IPS DF 6.9 (cell line): ENCODE measurements around the gene CLEC4E.
"Not testable (repeated sequence)": the region's sequence is repeated elsewhere in the genome, so short reads cannot be mapped to it uniquely, and the experiment has no call there.

Source experiments
- DNase-seq: peaks from one replicate; pipeline ENCODE4 v3.0.0-alpha.2; 2013; ENCODE audit warnings: low read depth, low spot score
- H3K27ac ChIP-seq: one replicate; pipeline ENCODE4 v1.5.1; 2013; ENCODE audit warnings: low read length, control low read depth
- H3K27me3 ChIP-seq: 2 replicates; pipeline ENCODE4 v1.6.1; 2013; ENCODE audit warnings: mild to moderate bottlenecking, low read length; ENCODE audit not compliant: control insufficient read depth, insufficient read depth
- H3K36me3 ChIP-seq: 2 replicates; pipeline ENCODE4 v1.6.1; 2013; ENCODE audit warnings: low read length; ENCODE audit not compliant: control insufficient read depth, insufficient read depth
- H3K4me1 ChIP-seq: 2 replicates; pipeline ENCODE4 v1.6.1; 2013; ENCODE audit warnings: low read length; ENCODE audit not compliant: control insufficient read depth, insufficient read depth
- H3K4me3 ChIP-seq: 2 replicates; pipeline ENCODE4 v1.5.1; 2013; ENCODE audit warnings: mild to moderate bottlenecking, low read length
- H3K9me3 ChIP-seq: 2 replicates; pipeline ENCODE4 v1.6.1; 2013; ENCODE audit warnings: low read length, inconsistent platforms; ENCODE audit not compliant: control insufficient read depth, insufficient read depth
- WGBS: extraction: QIAGEN DNeasy Blood & Tissue Kit; methylation state at CpG from one replicate; pipeline ENCODE4 v1.1.7; 2013; ENCODE audit warnings: mixed read lengths, missing lambda C conversion rate; ENCODE audit not compliant: insufficient read length, insufficient coverage; 5-methylcytosine and 5-hydroxymethylcytosine counted together

Gene CLEC4E

GRCh38 chr12:8507596-8507995, 33.1 kb downstream of the CLEC4E start:
- Histone ChIP-seq H3K27ac (no peak overlapping the region), H3K27me3 (no peaks in the 10 kb centered on the region), H3K36me3 (no peaks in the 10 kb centered on the region), H3K4me3 (no peak overlapping the region), H3K4me1 (peaks cover 8% of the 10 kb centered on the region), H3K9me3 (no peaks in the 10 kb centered on the region)
- DNase-seq: no peak
- WGBS: no CpG with 5 or more reads among the region's 3 CpGs

GRCh38 chr12:8504351-8504750, 36.4 kb downstream of the CLEC4E start:
- DNase-seq: no peak
- no peak overlapping the region for H3K4me3 ChIP-seq
- no peaks in the 10 kb centered on the region for H3K9me3 ChIP-seq
- peaks cover 6% of the 10 kb centered on the region for H3K4me1 ChIP-seq
- H3K27ac ChIP-seq: no peak overlapping the region
- no peaks in the 10 kb centered on the region for H3K27me3 ChIP-seq
- H3K36me3 ChIP-seq: no peaks in the 10 kb centered on the region
- WGBS: no CpG with 5 or more reads among the region's 1 CpG

DNA sequence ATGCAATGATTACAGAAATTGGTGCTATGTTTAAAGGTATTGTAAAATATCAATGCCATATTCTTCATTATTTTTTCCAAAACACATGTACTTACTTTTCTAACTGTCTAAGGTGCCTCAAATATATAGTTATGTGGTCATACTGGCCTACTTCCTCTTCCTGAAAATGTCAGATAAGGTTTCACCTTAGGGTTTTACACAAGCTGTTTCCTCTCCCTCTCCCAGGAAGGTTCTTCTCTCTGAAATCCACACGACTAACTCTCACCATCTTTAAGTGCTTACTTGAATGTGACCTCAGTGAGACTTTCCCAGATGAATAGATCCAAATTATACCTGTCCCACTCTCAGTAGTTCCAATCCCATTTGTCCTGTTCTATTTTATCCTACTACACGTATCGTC, 39.0 kb downstream of the CLEC4E start:
- Histone ChIP-seq H3K27me3 (no peaks in the 10 kb centered on the region), H3K4me3 (no peak overlapping the region), H3K4me1 (no peaks in the 10 kb centered on the region), H3K9me3 (no peaks in the 10 kb centered on the region), H3K27ac (no peak overlapping the region), H3K36me3 (no peaks in the 10 kb centered on the region)
- 100% methylated on average over 2 of the region's 3 CpGs for WGBS
- DNase-seq: no peak

DNA sequence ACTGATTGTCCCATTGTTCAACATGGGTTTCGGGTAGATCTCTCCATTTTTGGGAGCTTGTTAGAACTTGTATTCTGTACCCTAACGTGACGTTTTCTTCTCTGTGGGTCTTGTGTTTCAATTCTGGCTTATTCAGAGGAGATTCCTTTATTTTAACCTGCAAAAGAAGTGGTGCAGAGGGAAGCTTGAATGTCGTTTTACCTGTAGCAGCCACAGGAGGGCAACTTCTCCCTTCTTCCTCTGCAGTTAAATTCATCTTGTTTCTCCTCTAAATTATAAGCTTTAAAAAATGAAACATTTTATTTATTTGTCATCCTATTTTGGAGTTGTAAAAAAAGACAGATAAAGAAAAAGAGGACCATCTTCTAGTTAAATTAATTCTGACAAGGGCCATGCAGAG, 41.1 kb downstream of the CLEC4E start:
- no peaks in the 10 kb centered on the region for H3K36me3 ChIP-seq
- WGBS: no CpG with 5 or more reads among the region's 4 CpGs
- no peaks in the 10 kb centered on the region for H3K27me3 ChIP-seq
- H3K4me1 ChIP-seq: no peaks in the 10 kb centered on the region
- no peak for DNase-seq
- no peaks in the 10 kb centered on the region; the same call in 1 of the 2 replicates for H3K9me3 ChIP-seq
- H3K27ac ChIP-seq: no peak overlapping the region
- no peak overlapping the region for H3K4me3 ChIP-seq

DNA sequence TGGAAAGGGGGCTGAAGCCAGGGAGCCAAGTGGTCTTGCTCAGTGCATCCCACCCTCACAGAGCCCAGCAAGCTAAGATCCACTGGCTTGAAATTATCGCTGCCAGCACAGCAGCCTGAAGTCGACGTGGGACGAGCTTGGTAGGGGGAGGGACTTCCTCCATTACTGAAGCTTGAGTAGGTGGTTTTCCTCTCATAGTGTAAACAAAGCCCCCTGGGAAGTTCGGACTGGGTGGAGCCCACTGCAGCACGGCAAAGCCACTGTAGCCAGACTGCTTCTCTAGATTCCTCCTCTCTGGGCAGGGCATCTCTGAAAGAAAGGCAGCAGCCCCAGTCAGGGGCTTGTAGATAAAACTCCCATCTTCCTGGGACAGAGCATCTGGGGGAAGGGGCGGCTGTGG, 44.6 kb downstream of the CLEC4E start:
- not testable (repeated sequence) for H3K4me1 ChIP-seq, DNase-seq, H3K27ac ChIP-seq, H3K4me3 ChIP-seq, H3K27me3 ChIP-seq, H3K9me3 ChIP-seq, H3K36me3 ChIP-seq
- no CpG with 5 or more reads among the region's 7 CpGs for WGBS

GRCh38 chr12:8495671-8496070, 45.0 kb downstream of the CLEC4E start:
- not testable (repeated sequence) for H3K4me3 ChIP-seq, DNase-seq, H3K27me3 ChIP-seq, H3K27ac ChIP-seq, H3K36me3 ChIP-seq, H3K9me3 ChIP-seq, H3K4me1 ChIP-seq
- no CpG with 5 or more reads among the region's 4 CpGs for WGBS

- no peak overlapping the region for H3K27ac ChIP-seq
Observed at GRCh38 chr12:8493084-8493483, 47.6 kb downstream of the CLEC4E start.

DNA sequence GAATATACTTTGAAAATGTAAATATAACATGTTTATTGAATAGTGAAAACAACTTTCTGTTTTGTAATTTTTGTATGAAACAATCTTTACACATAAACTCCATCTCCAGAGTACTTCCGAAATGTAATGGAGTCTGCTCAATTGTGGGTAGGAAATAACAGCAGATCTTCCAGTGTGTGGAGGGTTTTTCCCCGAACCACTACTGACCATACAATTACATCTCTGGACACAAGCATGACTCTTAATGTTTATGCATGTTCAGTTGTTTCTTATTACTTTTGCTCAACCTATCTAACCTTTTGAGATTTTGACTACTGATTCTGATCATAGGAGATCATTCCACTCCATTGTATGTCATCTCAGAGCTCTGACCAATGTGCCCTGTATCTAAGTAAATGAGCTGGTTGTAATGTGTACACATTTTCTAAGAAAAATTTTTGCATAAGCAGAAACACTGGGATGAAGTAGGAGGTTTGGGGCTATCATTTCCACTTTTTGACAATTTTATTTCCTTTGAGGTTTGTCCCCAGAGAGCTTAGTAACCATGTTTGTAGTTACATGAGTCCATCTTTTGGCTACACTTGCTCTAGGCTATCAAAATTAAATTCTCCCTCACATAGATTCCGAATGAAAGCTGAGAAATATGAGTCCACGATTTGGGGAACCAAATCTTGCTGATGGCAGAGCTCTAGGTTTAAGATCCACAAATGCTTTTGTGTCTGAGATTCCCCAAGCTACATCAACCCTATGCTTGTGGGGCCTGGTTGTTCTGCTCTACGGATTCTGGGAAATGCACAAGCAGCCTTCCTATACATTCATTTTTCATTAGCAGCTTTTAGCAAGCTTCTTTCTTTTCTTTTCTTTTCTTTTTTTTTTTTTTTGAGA, 48.8 kb downstream of the CLEC4E start:
- Histone ChIP-seq H3K4me1 (no peaks in the 10 kb centered on the region), H3K36me3 (no peaks in the 10 kb centered on the region), H3K9me3 (no peaks in the 10 kb centered on the region; the same call in 1 of the 2 replicates), H3K4me3 (no peak overlapping the region), H3K27ac (no peak overlapping the region), H3K27me3 (no peaks in the 10 kb centered on the region)
- WGBS: no CpG with 5 or more reads among the region's 5 CpGs
- no peak for DNase-seq

More at GRCh38 chr12:8493084-8493483, 47.6 kb downstream of the CLEC4E start:
- H3K36me3 ChIP-seq: no peaks in the 10 kb centered on the region
- no CpG with 5 or more reads among the region's 2 CpGs for WGBS
- no peak overlapping the region for H3K4me3 ChIP-seq
- H3K9me3 ChIP-seq: no peaks in the 10 kb centered on the region; the same call in 1 of the 2 replicates
- no peaks in the 10 kb centered on the region for H3K27me3 ChIP-seq
- H3K4me1 ChIP-seq: no peaks in the 10 kb centered on the region
- no peak for DNase-seq
